PC-9 (cell line): Measurements from ENCODE around the gene CCDC33. TPM values are rescaled to one million over a fixed set of nuclear protein-coding genes. Genes with fewer than 3 reads are reported as not detected.

Source experiments
- BruUV-seq: library from RNA; stranded (reverse); fragments of 400-500 nt; replicated peaks from 2 replicates; lab custom pipeline; 2021; lab: Mats Ljungman, UMichigan
- CTCF ChIA-PET: fragments of 300-600 bp; sonication (Branson Sonifier 250); formaldehyde crosslinking; loops from one replicate; lab custom pipeline; 2022; ENCODE audit warnings: antibody characterized with exemption; lab: Charles Lee
- POLR2A ChIA-PET: fragments of 300-600 bp; sonication (Branson Sonifier 250); formaldehyde crosslinking; loops from one replicate; lab custom pipeline; 2022; ENCODE audit warnings: antibody characterized with exemption; ENCODE audit not compliant: unreplicated experiment; lab: Charles Lee
- DNase-seq, 2 experiments: peaks; one replicate each; pipeline versions ENCODE4 v3.0.0 to v3.0.0-alpha.2; 2015 to 2022; ENCODE audit warnings: mixed read lengths in 1 of 2
- H2AFZ ChIP-seq: fragments of 200-600 bp; sonication (generic); 2 replicates; pipeline ENCODE4 v1.8.1; 2017; ENCODE audit warnings: antibody characterized with exemption
- H3F3A ChIP-seq: fragments of 200-600 bp; sonication (generic); 2 replicates; pipeline ENCODE4 v1.8.1; 2017; ENCODE audit warnings: antibody characterized with exemption, mild to moderate bottlenecking, low read depth; ENCODE audit not compliant: insufficient read depth
- H3K27ac ChIP-seq: fragments of 200-600 bp; sonication (generic); 2 replicates; pipeline ENCODE4 v1.6.1; 2016; ENCODE audit warnings: mixed run types
- H3K27me3 ChIP-seq: fragments of 200-600 bp; sonication (generic); 2 replicates; pipeline ENCODE4 v1.6.1; 2016; ENCODE audit warnings: low read depth, mixed run types; ENCODE audit not compliant: insufficient read depth
- H3K36me3 ChIP-seq: fragments of 200-600 bp; sonication (generic); 2 replicates; pipeline ENCODE4 v1.6.1; 2016; ENCODE audit warnings: low read depth, mixed run types
- H3K4me1 ChIP-seq: fragments of 200-600 bp; sonication (generic); replicated peaks from 2 replicates; pipeline ENCODE4 v1.6.1; 2016; ENCODE audit warnings: mixed run types; ENCODE audit not compliant: insufficient read depth
- H3K4me2 ChIP-seq: fragments of 200-600 bp; sonication (generic); 2 replicates; pipeline ENCODE4 v1.6.1; 2017; ENCODE audit warnings: mixed run types
- H3K4me3 ChIP-seq: fragments of 200-600 bp; sonication (generic); 2 replicates; pipeline ENCODE4 v1.6.1; 2016; ENCODE audit warnings: mixed run types
- H3K79me2 ChIP-seq: fragments of 200-600 bp; sonication (generic); 2 replicates; pipeline ENCODE4 v1.6.1; 2017; ENCODE audit warnings: low read depth, mixed run types
- H3K9me2 ChIP-seq: fragments of 200-600 bp; sonication (generic); 2 replicates; pipeline ENCODE4 v1.8.1; 2017; ENCODE audit warnings: mild to moderate bottlenecking; ENCODE audit not compliant: insufficient read depth
- H3K9me3 ChIP-seq: fragments of 200-600 bp; sonication (generic); 2 replicates; pipeline ENCODE4 v1.8.1; 2016; ENCODE audit warnings: low read depth; ENCODE audit not compliant: insufficient read depth
- H4K20me1 ChIP-seq: fragments of 200-600 bp; sonication (generic); 2 replicates; pipeline ENCODE4 v1.8.1; 2017; ENCODE audit not compliant: insufficient read depth
- EZH2 ChIP-seq: fragments of 200-600 bp; sonication (generic); IDR thresholded peaks from 2 replicates; pipeline ENCODE4 v1.8.0; 2017; ENCODE audit warnings: antibody characterized with exemption, low read depth
- intact Hi-C: fragments of 100-400 bp; cut with micrococcal nuclease; formaldehyde crosslinking; loops from one replicate; pipeline ENCODE4 v1.10.0; 2022; ENCODE audit not compliant: unreplicated experiment
- total RNA-seq: library from RNA; stranded (reverse); gene quantifications from 2 replicates; pipeline ENCODE4 v1.2.3, GENCODE V29; 2021
- TF ChIP-seq, protein P1 (sequence below): fragments of 200-600 bp; sonication (generic); conservative IDR thresholded peaks from 2 replicates; pipeline ENCODE4 v1.6.1; 2017; ENCODE audit warnings: mixed run types, antibody characterized with exemption, mild to moderate bottlenecking, moderate library complexity

CCDC33 gene
- total RNA-seq, 1 experiment from 2014 or later: 7.5 TPM

DNA sequence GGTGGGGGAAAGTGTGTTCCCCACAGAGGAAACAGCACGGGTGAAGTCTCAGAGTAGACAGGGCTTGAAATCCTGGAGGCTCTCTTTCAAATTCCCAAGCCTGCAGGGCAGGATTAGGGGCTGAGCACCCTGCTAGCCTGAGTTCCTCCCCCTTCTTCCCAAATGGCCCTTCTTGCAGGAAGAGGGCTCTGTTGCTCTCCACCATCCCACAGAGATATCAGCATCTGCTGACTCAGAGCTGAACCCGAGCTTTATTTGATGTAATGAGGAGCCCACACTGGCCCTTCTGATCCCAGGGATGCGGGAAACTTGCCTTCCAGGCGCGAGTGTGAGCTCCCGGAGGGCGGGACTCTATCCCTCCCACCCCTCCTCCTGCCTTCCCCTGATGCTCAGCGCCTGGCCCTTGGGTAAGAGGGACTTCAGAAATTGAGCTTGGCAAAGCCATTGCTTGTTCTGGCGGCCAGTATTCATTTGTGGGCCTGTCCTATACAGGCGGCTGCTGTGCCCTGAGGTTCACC, 32.2 kb upstream of the CCDC33 start:
- Histone ChIP-seq H3K36me3 (0 out of 2 replicates have a peak, but pooled peaks cover 9% of the 10 kb centered on the region), H3K27me3 (no peaks in the 10 kb centered on the region), H3K79me2 (peaks cover 51% of the 10 kb centered on the region), H4K20me1 (no peaks in the 10 kb centered on the region), H3K4me2 (peak overlapping the region; percentile 96), H3K4me1 (peaks cover 79% of the 10 kb centered on the region), H3F3A (peaks cover 54% of the 10 kb centered on the region), H3K9me3 (no peaks in the 10 kb centered on the region), H3K4me3 (peak overlapping the region; percentile 73), H2AFZ (no peak overlapping the region), H3K9me2 (no peaks in the 10 kb centered on the region), H3K27ac (peak overlapping the region; percentile 95)
- ChIA-PET POLR2A (interaction anchor here (0.7 kb wide), 1 partner anchor 24 kb away, joined by 9 read pairs; no protein-coding TSS in a partner anchor), CTCF (interaction anchor here (0.7 kb wide), 1 partner anchor 108 kb away, joined by 3 read pairs; no protein-coding TSS in a partner anchor)
- no peak for TF ChIP-seq EZH2
- TF ChIP-seq, protein P1, sequence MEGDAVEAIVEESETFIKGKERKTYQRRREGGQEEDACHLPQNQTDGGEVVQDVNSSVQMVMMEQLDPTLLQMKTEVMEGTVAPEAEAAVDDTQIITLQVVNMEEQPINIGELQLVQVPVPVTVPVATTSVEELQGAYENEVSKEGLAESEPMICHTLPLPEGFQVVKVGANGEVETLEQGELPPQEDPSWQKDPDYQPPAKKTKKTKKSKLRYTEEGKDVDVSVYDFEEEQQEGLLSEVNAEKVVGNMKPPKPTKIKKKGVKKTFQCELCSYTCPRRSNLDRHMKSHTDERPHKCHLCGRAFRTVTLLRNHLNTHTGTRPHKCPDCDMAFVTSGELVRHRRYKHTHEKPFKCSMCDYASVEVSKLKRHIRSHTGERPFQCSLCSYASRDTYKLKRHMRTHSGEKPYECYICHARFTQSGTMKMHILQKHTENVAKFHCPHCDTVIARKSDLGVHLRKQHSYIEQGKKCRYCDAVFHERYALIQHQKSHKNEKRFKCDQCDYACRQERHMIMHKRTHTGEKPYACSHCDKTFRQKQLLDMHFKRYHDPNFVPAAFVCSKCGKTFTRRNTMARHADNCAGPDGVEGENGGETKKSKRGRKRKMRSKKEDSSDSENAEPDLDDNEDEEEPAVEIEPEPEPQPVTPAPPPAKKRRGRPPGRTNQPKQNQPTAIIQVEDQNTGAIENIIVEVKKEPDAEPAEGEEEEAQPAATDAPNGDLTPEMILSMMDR: no peak
- no TSS peak for BruUV-seq
- peak in 1 of 2 experiments; percentile 58 for DNase-seq
- intact Hi-C loops: loop anchor here (2.0 to 10.0 kb wide), 3 partner anchors 77 to 219 kb away; no protein-coding TSS in a partner anchor

DNA sequence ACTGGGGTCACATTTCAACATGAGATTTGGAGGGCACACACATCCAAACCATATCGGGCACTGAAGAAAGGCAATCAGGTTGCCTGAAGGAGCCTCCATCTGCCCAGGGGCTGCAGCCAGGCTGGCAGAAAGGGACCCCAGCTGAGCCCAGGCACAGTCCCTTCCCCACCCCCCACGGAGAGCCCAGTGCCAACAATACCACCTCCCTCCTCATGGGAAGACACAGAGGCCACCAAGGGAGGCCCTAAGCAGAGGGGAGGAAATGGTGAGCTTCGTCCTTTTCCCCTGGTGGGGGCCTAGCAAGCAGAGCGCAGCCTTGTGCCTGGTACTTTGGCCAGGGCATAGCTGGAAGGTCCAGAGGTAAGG, 30.6 kb upstream of the CCDC33 start:
- Histone ChIP-seq H3K9me3 (no peaks in the 10 kb centered on the region), H2AFZ (no peak overlapping the region), H3K27ac (no peak overlapping the region), H3K27me3 (no peaks in the 10 kb centered on the region), H4K20me1 (no peaks in the 10 kb centered on the region), H3F3A (peaks cover 41% of the 10 kb centered on the region), H3K36me3 (no peaks in the 10 kb centered on the region), H3K4me1 (peaks cover 81% of the 10 kb centered on the region), H3K4me2 (no peak overlapping the region), H3K9me2 (no peaks in the 10 kb centered on the region), H3K4me3 (no peak overlapping the region), H3K79me2 (peaks cover 40% of the 10 kb centered on the region)
- CTCF ChIA-PET: no interaction called here
- TF ChIP-seq, protein P1: no peak
- no peak for TF ChIP-seq EZH2
- intact Hi-C loops: loop anchor here (10.0 kb wide), 1 partner anchor 221 kb away; no protein-coding TSS in a partner anchor
- POLR2A ChIA-PET: no interaction called here
- BruUV-seq: no TSS peak
- DNase-seq: no peak

DNA sequence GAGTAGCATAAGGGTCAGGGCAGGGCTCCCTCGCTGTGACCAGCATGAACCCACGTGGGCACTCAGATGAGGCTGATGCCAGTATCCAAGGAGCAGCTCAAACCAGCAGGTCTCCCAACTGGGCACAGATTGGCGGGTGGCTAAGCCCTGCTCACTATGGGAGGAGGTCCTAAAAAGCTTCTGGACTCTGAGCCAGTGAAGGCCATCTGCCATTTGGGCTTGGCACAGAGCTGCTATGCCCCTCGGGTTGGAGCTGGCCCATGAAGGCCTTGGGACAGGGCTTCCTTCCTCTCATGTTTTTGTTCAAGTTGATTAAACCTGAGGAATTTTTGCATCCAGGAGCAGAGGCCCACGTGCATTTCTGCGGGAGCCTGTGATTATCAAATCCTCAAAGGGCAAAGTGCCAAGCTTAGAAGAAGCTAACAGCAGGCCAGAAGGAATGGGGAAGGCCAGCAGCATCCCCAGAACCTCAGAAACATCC, 29.3 kb upstream of the CCDC33 start:
- no peaks in the 10 kb centered on the region for H3K9me2 ChIP-seq
- peaks cover 28% of the 10 kb centered on the region for H3F3A ChIP-seq
- peak; percentile 54 to 84 for DNase-seq
- no peaks in the 10 kb centered on the region for H4K20me1 ChIP-seq
- H3K27ac ChIP-seq: 0 out of 2 replicates have a peak overlapping the region, but pooled peaks have one; percentile 14
- H3K4me1 ChIP-seq: peaks cover 73% of the 10 kb centered on the region
- H3K4me2 ChIP-seq: peak overlapping the region; percentile 73
- no peak for TF ChIP-seq EZH2
- TF ChIP-seq, protein P1: no peak
- ChIA-PET POLR2A (interaction anchor here (0.5 to 0.7 kb wide), 3 partner anchors 19 to 36 kb away, joined by 3 to 4 read pairs (median 4); no protein-coding TSS in a partner anchor), CTCF (interaction anchor here (0.5 to 0.6 kb wide), 2 partner anchors 9 to 159 kb away, joined by 3 read pairs; no protein-coding TSS in a partner anchor)
- no peaks in the 10 kb centered on the region for H3K27me3 ChIP-seq
- no TSS peak for BruUV-seq
- no peak overlapping the region for H2AFZ ChIP-seq
- intact Hi-C loops: loop anchor here (10.0 kb wide), 1 partner anchor 222 kb away; no protein-coding TSS in a partner anchor
- H3K9me3 ChIP-seq: no peaks in the 10 kb centered on the region
- H3K79me2 ChIP-seq: peaks cover 27% of the 10 kb centered on the region
- no peak overlapping the region for H3K4me3 ChIP-seq
- H3K36me3 ChIP-seq: no peaks in the 10 kb centered on the region
